Endothelial cell of umbilical vein (primary cell): ENCODE results near the gene ATXN7L2. TPM values are rescaled to one million over a fixed set of nuclear protein-coding genes. Genes with fewer than 3 reads are reported as not detected.
A peak's percentile ranks its signal among the peaks of the same experiment; 100 is the strongest.

ENCODE experiments used
- BruUV-seq: library from RNA; stranded (reverse); fragments of 400-500 nt; replicated peaks from 2 replicates; lab custom pipeline; 2021; lab: Mats Ljungman, UMichigan
- CTCF ChIA-PET: fragments of 300-600, 350-600 bp; sonication (Branson Sonifier 250); formaldehyde crosslinking; loops from one replicate; lab custom pipeline; 2021; ENCODE audit warnings: antibody characterized with exemption, inconsistent platforms; lab: Charles Lee
- POLR2A ChIA-PET: fragments of 300-600, 350-600 bp; sonication (Branson Sonifier 250); formaldehyde crosslinking; loops from one replicate; lab custom pipeline; 2021; ENCODE audit warnings: antibody characterized with exemption, inconsistent platforms; lab: Charles Lee
- DNase-seq: peaks from one replicate; pipeline ENCODE4 v3.0.0-alpha.2; 2011; ENCODE audit warnings: low read depth, low spot score
- FAIRE-seq: peaks from 2 replicates; lab custom pipeline; 2011; peaks lifted over from hg19 to GRCh38; lab: Jason Lieb, UNC
- H2AFZ ChIP-seq: 2 replicates; pipeline ENCODE4 v1.6.0; 2012; ENCODE audit warnings: low read depth, low read length, control low read depth, inconsistent platforms
- H3K27ac ChIP-seq: 2 replicates; pipeline ENCODE4 v1.5.1; 2011; ENCODE audit warnings: low read depth, mild to moderate bottlenecking, control low read depth, low read length, moderate library complexity; ENCODE audit not compliant: insufficient read depth
- H3K27me3 ChIP-seq, 2 experiments: 2 replicates each; pipeline versions ENCODE4 v1.6.0 to v1.6.1; 2011; ENCODE audit warnings: low read length in 2 of 2, mixed read lengths in 1 of 2; ENCODE audit not compliant: control insufficient read depth in 2 of 2, insufficient read depth in 2 of 2
- H3K36me3 ChIP-seq, 2 experiments: 2 replicates in 1 of 2; 3 replicates in 1 of 2; pipeline ENCODE4 v1.5.1; 2011; ENCODE audit warnings: low read length in 2 of 2, mild to moderate bottlenecking in 1 of 2, moderate library complexity in 1 of 2; ENCODE audit not compliant: control insufficient read depth in 2 of 2, insufficient read depth in 2 of 2; ENCODE audit errors: extremely low read depth in 1 of 2
- H3K4me1 ChIP-seq: 3 replicates; pipeline ENCODE4 v1.5.1; 2011; ENCODE audit warnings: mild to moderate bottlenecking, low read length; ENCODE audit not compliant: control insufficient read depth, insufficient read depth; ENCODE audit errors: extremely low read depth
- H3K4me2 ChIP-seq: 2 replicates; pipeline ENCODE4 v1.6.1; 2011; ENCODE audit warnings: low read length, control low read depth, mixed read lengths; ENCODE audit not compliant: insufficient read depth
- H3K4me3 ChIP-seq, 3 experiments: fragments of 200-600 bp in 1 of 3; sonication (generic), shearing (Covaris generic) in 1 of 3; replicated peaks in 1 of 3; 2 replicates each; pipeline ENCODE4 v1.5.1; 2011 to 2016; ENCODE audit warnings: control low read depth in 3 of 3, low read length in 3 of 3, mild to moderate bottlenecking in 2 of 3, inconsistent platforms in 1 of 3, low read depth in 1 of 3, moderate library complexity in 1 of 3; ENCODE audit not compliant: insufficient read depth in 1 of 3
- H3K79me2 ChIP-seq: 2 replicates; pipeline ENCODE4 v1.6.0; 2012; ENCODE audit warnings: low read length, inconsistent platforms; ENCODE audit not compliant: control insufficient read depth, insufficient read depth
- H3K9ac ChIP-seq: replicated peaks from 2 replicates; pipeline ENCODE3; 2011; ENCODE audit warnings: low read length, control low read depth; ENCODE audit not compliant: insufficient read depth; ENCODE audit errors: extremely low read depth
- H3K9me1 ChIP-seq: replicated peaks from 3 replicates; pipeline ENCODE4 v1.6.0; 2011; ENCODE audit warnings: mild to moderate bottlenecking, low read length; ENCODE audit not compliant: control insufficient read depth, insufficient read depth; ENCODE audit errors: extremely low read depth
- H3K9me3 ChIP-seq: replicated peaks from 2 replicates; pipeline ENCODE4 v1.5.1; 2012; ENCODE audit warnings: low read length, inconsistent platforms; ENCODE audit not compliant: control insufficient read depth, insufficient read depth
- H4K20me1 ChIP-seq: replicated peaks from 2 replicates; pipeline ENCODE3; 2011; ENCODE audit warnings: mild to moderate bottlenecking, low read length; ENCODE audit not compliant: control insufficient read depth, insufficient read depth; ENCODE audit errors: extremely low read depth
- EZH2 ChIP-seq: IDR thresholded peaks from 2 replicates; pipeline ENCODE4 v1.6.1; 2012; ENCODE audit warnings: borderline replicate concordance, low read depth, mild to moderate bottlenecking, moderate library complexity, low read length, inconsistent platforms; ENCODE audit not compliant: severe bottlenecking
- FOS ChIP-seq: IDR thresholded peaks from 2 replicates; pipeline ENCODE4 v1.6.1; 2011; ENCODE audit warnings: mild to moderate bottlenecking, low read length, moderate library complexity, borderline replicate concordance; ENCODE audit not compliant: insufficient read depth
- GATA2 ChIP-seq: IDR thresholded peaks from 2 replicates; pipeline ENCODE4 v1.7.0; 2011; ENCODE audit warnings: low read depth, mild to moderate bottlenecking, moderate library complexity, mixed read lengths, low read length; ENCODE audit not compliant: insufficient read length, insufficient read depth
- JUN ChIP-seq: IDR thresholded peaks from 2 replicates; pipeline ENCODE4 v1.6.1; 2011; ENCODE audit warnings: borderline replicate concordance, low read depth; ENCODE audit not compliant: insufficient read length, insufficient read depth
- MYC ChIP-seq: IDR thresholded peaks from one replicate; pipeline ENCODE4 v1.6.1; 2011; ENCODE audit warnings: mild to moderate bottlenecking, low read depth, low read length
- POLR2A ChIP-seq: IDR thresholded peaks from 2 replicates; pipeline ENCODE4 v1.6.1; 2012; ENCODE audit warnings: low read depth, mild to moderate bottlenecking, control low read depth, low read length
- POLR2AphosphoS5 ChIP-seq: IDR thresholded peaks from 2 replicates; pipeline ENCODE4 v1.6.1; 2012; ENCODE audit warnings: low read depth, mild to moderate bottlenecking, control low read depth, low read length, moderate library complexity; ENCODE audit not compliant: insufficient read depth
- dilution Hi-C: fragments of 300-500 bp; cut with MboI; formaldehyde crosslinking; loops from one replicate; pipeline ENCODE4 v1.15.0; 2019; ENCODE audit warnings: low sequenced_read_pairs; ENCODE audit not compliant: extremely low pct_ligation_motif_present
- intact Hi-C: fragments of 100-400 bp; cut with micrococcal nuclease; formaldehyde crosslinking; loops from one replicate; pipeline ENCODE4 v1.10.0; 2022
- polyA plus RNA-seq, 4 experiments: library from polyadenylated mRNA; depleted of rRNA in 3 of 4; stranded (reverse) in 3 of 4; unstranded in 1 of 4; fragments of >200 nt; gene quantifications; 2 replicates each; pipeline versions ENCODE4 v1.2.1 to v1.2.3, GENCODE V29; 2011 to 2012; ENCODE audit warnings: missing spikeins in 1 of 4
- total RNA-seq: library from RNA; stranded (reverse); gene quantifications from 2 replicates; pipeline ENCODE4 v1.2.3, GENCODE V29; 2021
- TF ChIP-seq, protein P1 (sequence below), 2 donors: IDR thresholded peaks; 1 replicate in 1 of 2; 2 replicates in 1 of 2; pipeline ENCODE4 v1.5.1; 2011; ENCODE audit warnings: low read length in 2 of 2, mild to moderate bottlenecking in 2 of 2, moderate library complexity in 2 of 2, control low read depth in 1 of 2, inconsistent platforms in 1 of 2, low read depth in 1 of 2; ENCODE audit not compliant: insufficient read depth in 1 of 2; ENCODE audit errors: extremely low read depth in 1 of 2
- TF ChIP-seq, protein P2 (sequence below): IDR thresholded peaks from 2 replicates; pipeline ENCODE4 v1.6.1; 2011; ENCODE audit not compliant: insufficient read depth, insufficient read length

Gene ATXN7L2
- total and polyA plus RNA-seq, 2 donors (not counting 3 experiments of a cell fraction or from before 2014, with no cell fraction given) = 4.4 to 4.9 TPM

GRCh38 chr1:109485001-109485400, 1.3 kb downstream of the ATXN7L2 start:
- Histone ChIP-seq H3K4me3 (peak overlapping the region in 1 of 3 experiments; percentile 76), H3K27me3 (peaks cover 17 to 21% of the 10 kb centered on the region in 2 experiments), H3K79me2 (no peaks in the 10 kb centered on the region), H3K36me3 (peaks cover 2% of the 10 kb centered on the region in 2 experiments), H3K9me3 (no peaks in the 10 kb centered on the region), H3K4me2 (peak overlapping the region; percentile 92), H4K20me1 (no peaks in the 10 kb centered on the region), H2AFZ (peak overlapping the region; percentile 99), H3K27ac (no peak overlapping the region), H3K9ac (no peak overlapping the region), H3K9me1 (no peaks in the 10 kb centered on the region), H3K4me1 (peaks cover 14% of the 10 kb centered on the region)
- POLR2A ChIA-PET = no interaction called here
- FAIRE-seq = no peak
- TF ChIP-seq POLR2AphosphoS5 (no peak), FOS (no peak), GATA2 (no peak), JUN (no peak), MYC (no peak), EZH2 (no peak), POLR2A (no peak)
- TF ChIP-seq, protein P1, sequence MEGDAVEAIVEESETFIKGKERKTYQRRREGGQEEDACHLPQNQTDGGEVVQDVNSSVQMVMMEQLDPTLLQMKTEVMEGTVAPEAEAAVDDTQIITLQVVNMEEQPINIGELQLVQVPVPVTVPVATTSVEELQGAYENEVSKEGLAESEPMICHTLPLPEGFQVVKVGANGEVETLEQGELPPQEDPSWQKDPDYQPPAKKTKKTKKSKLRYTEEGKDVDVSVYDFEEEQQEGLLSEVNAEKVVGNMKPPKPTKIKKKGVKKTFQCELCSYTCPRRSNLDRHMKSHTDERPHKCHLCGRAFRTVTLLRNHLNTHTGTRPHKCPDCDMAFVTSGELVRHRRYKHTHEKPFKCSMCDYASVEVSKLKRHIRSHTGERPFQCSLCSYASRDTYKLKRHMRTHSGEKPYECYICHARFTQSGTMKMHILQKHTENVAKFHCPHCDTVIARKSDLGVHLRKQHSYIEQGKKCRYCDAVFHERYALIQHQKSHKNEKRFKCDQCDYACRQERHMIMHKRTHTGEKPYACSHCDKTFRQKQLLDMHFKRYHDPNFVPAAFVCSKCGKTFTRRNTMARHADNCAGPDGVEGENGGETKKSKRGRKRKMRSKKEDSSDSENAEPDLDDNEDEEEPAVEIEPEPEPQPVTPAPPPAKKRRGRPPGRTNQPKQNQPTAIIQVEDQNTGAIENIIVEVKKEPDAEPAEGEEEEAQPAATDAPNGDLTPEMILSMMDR (IDR thresholded peaks at IDR 0.05; ENCODE audit: extremely low read depth in 1 of 2, insufficient read depth in 1 of 2, low read depth in 1 of 2, low read length in 2 of 2) = no peak
- TF ChIP-seq, protein P2, sequence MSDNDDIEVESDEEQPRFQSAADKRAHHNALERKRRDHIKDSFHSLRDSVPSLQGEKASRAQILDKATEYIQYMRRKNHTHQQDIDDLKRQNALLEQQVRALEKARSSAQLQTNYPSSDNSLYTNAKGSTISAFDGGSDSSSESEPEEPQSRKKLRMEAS = no peak
- CTCF ChIA-PET = interaction anchor here (1.9 to 3.3 kb wide), 3 partner anchors 8 to 59 kb away, joined by 4 to 27 read pairs (median 19); partner anchors contain the start of genes CYB561D1 and PSMA5
- BruUV-seq = no TSS peak
- intact Hi-C loops = loop anchor here (10.0 kb wide), 3 partner anchors 130 to 280 kb away; partner anchors contain the start of genes AMPD2, EPS8L3 and GNAT2
- dilution Hi-C loops = no loop called here
- DNase-seq = no peak
